ENCODE measurements around the gene CD200. TPM values are rescaled to one million over a fixed set of nuclear protein-coding genes. Genes with fewer than 3 reads are reported as not detected.

The CD200 gene
- total RNA-seq, 1 donor from 2014 or later, result 30.9 TPM

Other genes starting within 250 kb of the CD200 start
- 8.3 TPM for gene C3orf52, start 246.8 kb upstream of the CD200 start, total RNA-seq (ENCODE audit: unreplicated experiment)
- gene GCSAM, start 199.9 kb upstream of the CD200 start, total RNA-seq (ENCODE audit: unreplicated experiment), result not detected
- gene SLC9C1, start 38.9 kb upstream of the CD200 start, total RNA-seq (ENCODE audit: unreplicated experiment), result 0.13 TPM
- gene BTLA, start 166.3 kb downstream of the CD200 start, total RNA-seq (ENCODE audit: unreplicated experiment), result not detected
- 46.3 TPM for gene ATG3, start 228.8 kb downstream of the CD200 start, total RNA-seq (ENCODE audit: unreplicated experiment)
- gene SLC35A5, start 228.9 kb downstream of the CD200 start, total RNA-seq (ENCODE audit: unreplicated experiment), result 30.0 TPM

Measured in endothelial cell (in vitro differentiated cells).